PC-9 (cell line): ENCODE measurements around the gene GNAQ.

ENCODE experiments used
- CTCF ChIP-seq: fragments of 200-600 bp; sonication (generic); conservative IDR thresholded peaks from 2 replicates; pipeline ENCODE4 v1.6.1; 2017; ENCODE audit warnings: mixed run types, antibody characterized with exemption, mild to moderate bottlenecking, moderate library complexity
- EZH2 ChIP-seq: fragments of 200-600 bp; sonication (generic); IDR thresholded peaks from 2 replicates; pipeline ENCODE4 v1.8.0; 2017; ENCODE audit warnings: antibody characterized with exemption, low read depth

- TF ChIP-seq EZH2 (no peak), CTCF (no peak)
Observed at GRCh38 chr9:77964258-77964657, 67.4 kb downstream of the GNAQ start.
